Mesangial cell (primary cell): ENCODE data around the gene BMP4. TPM values are rescaled to one million over a fixed set of nuclear protein-coding genes. Genes with fewer than 3 reads are reported as not detected.

ENCODE experiments used
- total RNA-seq: library from RNA; depleted of rRNA; stranded (reverse); fragments of >200 nt; gene quantifications from 2 replicates; pipeline ENCODE4 v1.2.3, GENCODE V29; 2015

BMP4 gene
- 8.8 and 45.4 TPM in 2 replicates for total RNA-seq

DNA sequence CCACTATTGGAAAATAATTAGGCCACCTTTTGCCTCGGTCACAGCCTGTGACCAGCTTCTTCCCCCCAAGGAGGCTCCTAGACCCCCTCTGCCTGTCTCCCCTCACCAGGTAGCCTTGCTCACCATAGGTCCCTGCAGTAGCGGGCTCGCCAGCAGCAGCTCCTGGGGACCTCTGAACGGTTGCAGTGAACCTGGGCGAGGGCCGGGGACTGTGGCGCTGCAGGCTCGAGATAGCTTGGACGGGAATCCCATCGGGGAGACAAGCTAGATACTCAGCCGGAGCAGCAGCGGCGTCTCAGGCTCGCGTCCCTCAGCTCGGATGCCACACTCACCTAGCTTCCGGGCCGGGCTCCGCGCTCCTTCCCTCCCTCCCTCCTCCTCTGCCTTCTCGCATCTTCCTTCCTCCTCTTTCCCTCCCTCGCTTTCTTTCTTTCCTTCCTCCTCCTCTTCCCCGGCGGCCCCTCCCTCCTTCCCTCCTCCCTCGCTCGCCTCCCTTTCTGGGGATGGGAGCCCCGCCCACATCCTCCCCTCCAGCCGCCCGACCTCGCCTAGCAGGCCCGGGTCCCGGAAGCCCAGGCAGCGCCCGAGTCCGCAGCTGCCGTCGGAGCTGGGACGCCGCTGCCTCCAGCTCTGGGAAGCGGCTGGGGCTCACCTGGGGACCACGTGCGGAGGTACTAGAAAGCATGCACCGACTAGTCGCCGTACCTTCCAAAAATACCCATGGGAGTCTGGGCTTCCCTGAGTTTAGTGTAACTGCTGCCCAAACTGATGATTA, at the start of gene BMP4:
BMP4 (minus strand) TSS at position 399 of the 775 bp plus-strand sequence. CDS start 4,603 bp downstream, outside the sequence.

